HG03196 (cell line): ENCODE data around the gene KMT2B.

ENCODE experiments used
- ATAC-seq: cut with Tn5 transposase; IDR thresholded peaks from one replicate; pipeline ENCODE4 v1.9.1; 2021; ENCODE audit not compliant: unreplicated experiment

Gene KMT2B

DNA sequence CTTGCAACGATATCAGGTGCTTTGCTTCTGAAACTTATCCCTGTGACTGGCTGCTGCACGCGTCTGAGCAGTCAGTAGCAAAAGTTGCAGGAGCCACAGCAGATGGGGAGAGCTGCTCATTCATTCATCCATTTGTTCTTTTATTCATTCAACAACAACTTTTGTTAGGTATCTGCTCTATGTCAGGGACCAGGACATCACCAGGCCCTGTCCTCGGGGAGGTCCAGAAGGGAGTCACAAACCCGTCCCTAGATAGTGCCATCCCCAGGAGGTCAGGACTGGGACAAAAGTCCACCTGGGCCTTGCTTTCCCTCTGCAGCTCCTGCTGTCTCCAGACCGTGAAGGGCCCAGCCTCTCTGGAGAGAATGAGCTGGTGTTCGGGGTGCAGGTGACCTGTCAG, 60.2 kb downstream of the KMT2B start:
- no peak for ATAC-seq

DNA sequence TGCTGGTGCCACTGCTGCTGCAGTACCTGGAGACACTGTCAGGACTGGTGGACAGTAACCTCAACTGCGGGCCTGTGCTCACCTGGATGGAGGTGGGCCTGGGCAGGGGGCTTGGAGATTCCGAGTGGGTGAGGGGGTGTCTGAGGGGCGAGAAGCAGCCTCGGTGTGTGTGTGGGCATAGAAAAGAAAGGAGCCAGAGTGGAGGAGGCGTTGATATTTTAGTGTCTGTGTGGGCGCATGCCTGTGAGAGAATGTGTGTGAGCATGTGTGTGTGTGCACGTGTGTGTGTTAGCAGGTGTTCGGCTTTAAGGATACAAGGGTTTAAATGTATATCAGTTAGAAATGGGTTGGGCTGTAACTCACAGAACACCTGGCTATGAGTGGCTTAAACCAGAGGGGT, 61.2 kb downstream of the KMT2B start:
- no peak for ATAC-seq

DNA sequence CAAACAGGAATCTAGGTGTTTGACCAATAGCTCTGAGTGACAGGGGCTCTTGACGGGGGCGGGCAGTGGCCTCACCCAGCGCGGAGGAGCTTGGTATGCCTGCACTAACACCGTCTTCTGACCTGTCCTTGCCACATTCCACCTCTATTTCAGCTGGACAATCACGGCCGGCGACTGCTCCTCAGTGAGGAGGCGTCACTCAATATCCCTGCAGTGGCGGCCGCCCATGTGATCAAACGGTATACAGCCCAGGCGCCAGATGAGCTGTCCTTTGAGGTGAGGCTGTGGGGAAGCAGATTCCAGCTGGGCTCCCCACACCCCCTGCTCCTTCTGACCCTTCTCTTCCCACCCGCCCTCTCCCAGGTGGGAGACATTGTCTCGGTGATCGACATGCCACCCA, 62.3 kb downstream of the KMT2B start:
- no peak for ATAC-seq

DNA sequence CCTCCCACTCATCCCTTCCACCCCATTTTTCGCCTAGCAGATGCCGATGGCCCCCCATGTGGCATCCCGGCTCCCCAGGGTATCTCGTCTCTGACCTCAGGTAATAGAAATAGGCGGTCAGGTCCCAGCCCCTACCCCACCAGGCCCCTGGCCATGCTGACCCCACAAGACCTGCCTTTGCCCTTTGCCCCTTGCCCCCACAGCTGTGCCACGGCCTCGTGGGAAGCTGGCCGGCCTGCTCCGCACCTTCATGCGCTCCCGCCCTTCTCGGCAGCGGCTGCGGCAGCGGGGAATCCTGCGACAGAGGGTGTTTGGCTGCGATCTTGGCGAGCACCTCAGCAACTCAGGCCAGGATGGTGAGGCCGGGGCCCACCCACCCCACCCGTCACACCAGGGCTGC, 62.9 kb downstream of the KMT2B start:
- ATAC-seq: no peak

DNA sequence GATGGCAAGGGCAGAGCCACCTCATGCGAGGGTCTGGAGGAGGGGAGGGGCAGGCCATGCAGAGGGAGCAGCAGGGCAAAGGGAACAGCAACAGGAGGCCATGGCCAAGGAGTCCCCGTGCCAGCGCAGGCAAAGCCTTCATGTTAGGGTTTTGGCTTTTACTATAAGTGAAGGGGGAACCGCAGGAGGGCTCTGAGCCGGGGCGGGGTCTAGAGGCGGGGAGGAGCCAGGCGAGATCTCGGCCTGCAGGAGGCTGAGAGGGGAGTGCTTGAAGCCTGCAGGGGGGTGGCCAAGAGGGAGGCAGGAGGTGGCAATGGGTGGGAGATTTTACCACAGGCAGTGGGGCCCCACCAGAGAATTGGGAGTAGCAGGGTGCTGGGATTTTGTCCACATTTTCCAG, 63.8 kb downstream of the KMT2B start:
- no peak for ATAC-seq

DNA sequence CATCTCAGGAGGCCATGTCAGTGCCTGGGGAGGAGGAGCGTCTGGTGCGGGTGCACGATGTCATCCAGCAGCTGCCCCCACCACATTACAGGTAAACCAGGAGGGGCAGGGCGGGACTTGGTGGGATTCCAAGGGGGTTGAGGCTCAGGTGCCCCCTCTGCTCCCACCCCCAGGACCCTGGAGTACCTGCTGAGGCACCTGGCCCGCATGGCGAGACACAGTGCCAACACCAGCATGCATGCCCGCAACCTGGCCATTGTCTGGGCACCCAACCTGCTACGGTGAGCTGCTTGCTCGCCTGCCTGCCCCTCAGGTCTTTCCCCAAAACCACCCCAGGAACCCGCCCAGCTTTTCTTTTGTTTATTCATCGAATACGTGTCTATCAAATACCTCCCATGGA, 64.8 kb downstream of the KMT2B start:
- ATAC-seq: no peak

DNA sequence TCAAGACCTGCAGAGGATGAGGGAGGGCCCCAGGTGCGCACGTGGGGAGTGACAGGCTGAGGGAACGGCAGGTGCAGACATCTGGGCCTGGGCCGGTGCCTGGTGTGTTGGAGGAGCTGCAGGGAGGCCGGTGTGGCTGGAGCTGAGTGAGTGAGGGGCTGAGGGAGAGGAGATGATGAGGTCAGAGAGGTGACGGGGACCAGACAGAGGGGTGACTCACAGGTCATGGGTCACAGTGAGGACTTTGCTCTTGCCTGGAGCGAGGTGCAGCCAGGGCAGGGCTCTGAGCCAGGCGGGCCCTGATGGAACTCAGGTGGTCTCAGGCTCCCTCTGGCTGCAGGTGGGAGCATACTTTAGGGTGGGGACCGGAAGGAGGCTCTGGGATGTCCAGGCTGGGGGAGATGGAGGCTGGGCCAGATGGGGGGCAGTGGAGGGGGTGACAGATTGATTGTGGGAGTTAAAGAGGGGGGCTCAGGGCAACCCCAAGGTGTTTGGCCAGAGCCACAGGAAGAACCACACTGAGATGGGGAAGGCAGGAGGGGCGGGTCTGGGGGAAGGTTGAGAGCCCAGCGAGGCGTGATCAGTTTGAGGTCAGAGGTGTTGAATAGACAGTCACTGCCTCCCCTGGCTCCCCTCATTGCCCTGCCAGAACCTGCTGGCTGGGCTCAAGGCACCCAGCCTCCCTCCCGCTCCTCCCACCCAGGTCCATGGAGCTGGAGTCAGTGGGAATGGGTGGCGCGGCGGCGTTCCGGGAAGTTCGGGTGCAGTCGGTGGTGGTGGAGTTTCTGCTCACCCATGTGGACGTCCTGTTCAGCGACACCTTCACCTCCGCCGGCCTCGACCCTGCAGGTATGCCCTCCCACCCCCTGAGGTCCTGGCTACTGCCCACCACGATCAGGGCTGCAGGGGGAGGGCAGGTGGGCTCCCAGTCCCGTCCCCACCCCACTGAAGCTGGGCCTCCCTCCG, 65.9 kb downstream of the KMT2B start:
- ATAC-seq: no peak

DNA sequence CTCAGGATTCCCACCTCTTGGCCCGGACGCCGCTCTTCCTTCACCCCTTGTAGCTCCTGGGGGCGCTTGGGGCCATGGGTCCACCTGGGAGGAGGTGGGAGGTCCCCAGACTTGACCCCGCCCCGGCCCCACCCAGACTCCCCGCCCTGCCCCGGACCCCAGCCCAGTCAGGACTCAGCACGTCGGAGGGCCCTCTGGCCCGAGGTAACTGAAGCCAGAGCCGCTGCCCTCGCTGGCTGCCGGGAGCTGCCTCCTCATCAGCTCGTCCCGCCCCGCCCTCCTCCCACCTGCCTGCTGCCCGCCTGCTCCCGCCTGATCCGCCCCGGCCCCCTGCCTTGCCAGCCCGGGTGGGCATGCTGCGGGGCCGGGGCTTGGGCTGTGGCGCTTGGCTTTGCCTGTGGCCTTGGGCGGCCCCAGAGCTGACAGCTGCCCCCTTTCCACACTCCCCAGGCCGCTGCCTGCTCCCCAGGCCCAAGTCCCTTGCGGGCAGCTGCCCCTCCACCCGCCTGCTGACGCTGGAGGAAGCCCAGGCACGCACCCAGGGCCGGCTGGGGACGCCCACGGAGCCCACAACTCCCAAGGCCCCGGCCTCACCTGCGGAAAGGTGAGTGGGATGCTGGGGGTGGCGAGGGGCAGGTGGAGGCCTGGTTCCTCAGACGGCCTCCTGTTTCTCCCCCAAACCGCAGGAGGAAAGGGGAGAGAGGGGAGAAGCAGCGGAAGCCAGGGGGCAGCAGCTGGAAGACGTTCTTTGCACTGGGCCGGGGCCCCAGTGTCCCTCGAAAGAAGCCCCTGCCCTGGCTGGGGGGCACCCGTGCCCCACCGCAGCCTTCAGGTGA, 66.9 kb downstream of the KMT2B start:
- ATAC-seq: no peak

DNA sequence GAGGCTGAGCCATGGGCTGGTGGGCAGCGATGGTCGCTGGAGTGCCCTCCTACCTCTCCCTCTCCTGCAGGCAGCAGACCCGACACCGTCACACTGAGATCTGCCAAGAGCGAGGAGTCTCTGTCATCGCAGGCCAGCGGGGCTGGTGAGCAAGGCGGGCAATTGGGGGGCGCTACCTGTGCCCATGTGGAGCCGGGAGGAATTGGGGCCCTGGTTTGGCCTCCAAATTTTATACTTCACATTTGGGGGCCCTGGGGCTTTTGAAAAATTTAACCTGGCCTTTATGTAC, 67.5 kb downstream of the KMT2B start:
- ATAC-seq: no peak

DNA sequence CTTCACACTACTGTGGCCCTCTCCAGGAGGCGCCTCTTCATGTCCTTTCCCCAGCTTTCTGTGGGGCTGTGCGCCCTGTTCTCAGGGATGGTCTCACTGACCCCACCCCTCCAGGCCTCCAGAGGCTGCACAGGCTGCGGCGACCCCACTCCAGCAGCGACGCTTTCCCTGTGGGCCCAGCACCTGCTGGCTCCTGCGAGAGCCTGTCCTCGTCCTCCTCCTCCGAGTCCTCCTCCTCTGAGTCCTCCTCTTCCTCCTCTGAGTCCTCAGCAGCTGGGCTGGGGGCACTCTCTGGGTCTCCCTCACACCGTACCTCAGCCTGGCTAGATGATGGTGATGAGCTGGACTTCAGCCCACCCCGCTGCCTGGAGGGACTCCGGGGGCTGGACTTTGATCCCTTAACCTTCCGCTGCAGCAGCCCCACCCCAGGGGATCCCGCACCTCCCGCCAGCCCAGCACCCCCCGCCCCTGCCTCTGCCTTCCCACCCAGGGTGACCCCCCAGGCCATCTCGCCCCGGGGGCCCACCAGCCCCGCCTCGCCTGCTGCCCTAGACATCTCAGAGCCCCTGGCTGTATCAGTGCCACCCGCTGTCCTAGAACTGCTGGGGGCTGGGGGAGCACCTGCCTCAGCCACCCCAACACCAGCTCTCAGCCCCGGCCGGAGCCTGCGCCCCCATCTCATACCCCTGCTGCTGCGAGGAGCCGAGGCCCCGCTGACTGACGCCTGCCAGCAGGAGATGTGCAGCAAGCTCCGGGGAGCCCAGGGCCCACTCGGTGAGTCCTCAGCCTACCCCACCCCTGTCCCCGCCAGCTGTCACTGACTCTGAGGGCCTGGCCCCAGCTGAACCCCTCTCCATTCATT, 68.7 kb downstream of the KMT2B start:
- no peak for ATAC-seq

DNA sequence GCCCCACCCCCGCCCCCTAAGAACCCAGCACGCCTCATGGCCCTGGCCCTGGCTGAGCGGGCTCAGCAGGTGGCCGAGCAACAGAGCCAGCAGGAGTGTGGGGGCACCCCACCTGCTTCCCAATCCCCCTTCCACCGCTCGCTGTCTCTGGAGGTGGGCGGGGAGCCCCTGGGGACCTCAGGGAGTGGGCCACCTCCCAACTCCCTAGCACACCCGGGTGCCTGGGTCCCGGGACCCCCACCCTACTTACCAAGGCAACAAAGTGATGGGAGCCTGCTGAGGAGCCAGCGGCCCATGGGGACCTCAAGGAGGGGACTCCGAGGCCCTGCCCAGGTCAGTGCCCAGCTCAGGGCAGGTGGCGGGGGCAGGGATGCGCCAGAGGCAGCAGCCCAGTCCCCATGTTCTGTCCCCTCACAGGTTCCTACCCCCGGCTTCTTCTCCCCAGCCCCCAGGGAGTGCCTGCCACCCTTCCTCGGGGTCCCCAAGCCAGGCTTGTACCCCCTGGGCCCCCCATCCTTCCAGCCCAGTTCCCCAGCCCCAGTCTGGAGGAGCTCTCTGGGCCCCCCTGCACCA, 69.5 kb downstream of the KMT2B start:
- ATAC-seq: no peak
